NCI-H2196 (cell line): ENCODE results near the gene F12.
"Not testable (repeated sequence)": the region's sequence is repeated elsewhere in the genome, so short reads cannot be mapped to it uniquely, and the experiment has no call there.

ENCODE experiments used
- DNase-seq: peaks from one replicate; lab custom pipeline; 2025; ENCODE audit not compliant: unreplicated experiment; lab: John Stamatoyannopoulos, UW

Gene F12

DNA sequence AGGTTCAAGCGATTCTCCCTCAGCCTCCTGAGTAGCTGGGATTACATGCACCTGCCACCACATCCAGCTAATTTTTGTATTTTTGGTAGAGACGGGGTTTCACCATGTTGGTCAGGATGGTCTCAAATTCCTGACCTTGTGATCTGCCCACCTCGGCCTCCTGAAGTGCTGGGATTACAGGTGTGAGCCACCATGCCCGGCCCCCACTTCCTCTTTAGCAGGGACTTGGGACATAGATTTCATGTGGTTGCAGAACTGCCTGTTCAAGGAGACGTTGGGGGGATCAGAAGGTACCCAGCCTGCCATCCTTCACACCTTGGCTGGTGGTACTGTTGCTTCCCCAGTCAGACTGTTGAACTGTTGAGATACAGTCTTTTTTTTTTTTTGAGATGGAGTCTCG, 7.7 kb upstream of the F12 start:
- DNase-seq, result not testable (repeated sequence)

DNA sequence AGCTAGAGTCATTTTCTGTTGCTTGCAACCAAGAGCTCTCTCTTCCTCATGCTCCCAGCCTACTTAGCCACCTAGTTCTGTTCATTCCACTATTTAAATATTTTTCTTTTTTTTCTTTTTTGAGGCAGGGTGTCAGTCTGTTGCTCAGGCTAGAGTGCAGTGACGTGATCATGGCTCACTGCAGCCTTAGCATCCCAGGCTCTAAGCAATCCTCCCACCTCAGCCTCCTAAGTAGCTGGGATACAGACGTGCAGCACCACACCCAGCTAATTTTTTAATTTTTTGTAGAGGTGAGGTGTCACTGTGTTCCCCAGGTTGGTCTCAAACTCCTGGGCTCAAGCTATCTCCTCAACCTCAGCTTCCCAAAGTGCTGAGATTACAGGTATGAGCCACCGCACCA, 5.1 kb upstream of the F12 start:
- DNase-seq, result no peak

GRCh38 chr5:177412603-177413233, 3.4 kb upstream of the F12 start:
- DNase-seq, result no peak

- DNase-seq, result no peak
These were observed 1.2 kb upstream of the F12 start for GRCh38 chr5:177410575-177410974.

GRCh38 chr5:177405805-177406204, 3.6 kb downstream of the F12 start:
- DNase-seq, result no peak

DNA sequence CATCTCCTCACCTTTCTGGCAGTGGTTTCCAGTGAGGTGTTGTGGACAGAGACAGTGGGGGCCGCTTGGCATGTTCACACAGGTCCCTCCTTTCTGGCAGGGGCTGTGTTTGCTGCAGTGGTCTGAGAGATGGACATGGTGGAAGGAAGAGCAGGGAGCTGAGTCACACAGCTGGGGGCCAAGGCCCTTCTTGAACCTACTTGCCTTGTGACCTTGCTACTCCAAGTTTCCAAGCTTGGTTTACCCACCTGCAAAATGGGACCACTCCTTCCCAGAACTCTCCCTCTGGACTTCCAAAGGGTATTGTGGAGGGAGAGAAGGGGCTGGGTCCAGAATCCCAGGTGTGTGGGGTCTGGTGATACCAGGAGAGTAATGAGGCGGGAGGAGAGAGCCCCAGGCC, 4.1 kb downstream of the F12 start:
- no peak for DNase-seq

DNA sequence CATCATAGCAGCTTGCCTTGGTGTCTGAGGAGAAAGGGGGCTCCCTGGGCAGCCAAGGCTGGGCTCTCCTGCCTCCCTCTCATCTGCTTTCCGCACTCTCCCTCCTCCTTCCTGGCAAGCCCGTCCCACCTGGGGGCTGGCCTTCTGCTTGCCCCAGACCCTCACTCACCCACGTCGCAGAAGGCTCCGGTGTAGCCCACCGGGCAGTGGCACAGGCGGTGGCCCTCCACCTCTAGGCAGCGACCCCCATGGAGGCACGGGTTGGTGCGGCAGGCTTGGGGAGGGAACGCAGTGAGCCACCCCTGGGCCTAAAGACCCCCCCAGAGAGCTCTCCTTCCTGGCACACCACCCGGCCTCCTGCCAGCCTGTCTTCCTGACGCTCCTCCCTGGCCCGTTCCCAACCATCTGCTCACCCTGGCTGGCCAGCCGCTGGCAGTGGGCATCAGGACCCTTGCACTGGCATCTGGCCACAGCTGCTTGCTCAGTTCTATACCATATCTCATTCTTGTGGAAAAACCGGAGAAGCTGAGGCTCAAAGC, 4.7 kb downstream of the F12 start:
- DNase-seq, result peak; percentile 27

DNA sequence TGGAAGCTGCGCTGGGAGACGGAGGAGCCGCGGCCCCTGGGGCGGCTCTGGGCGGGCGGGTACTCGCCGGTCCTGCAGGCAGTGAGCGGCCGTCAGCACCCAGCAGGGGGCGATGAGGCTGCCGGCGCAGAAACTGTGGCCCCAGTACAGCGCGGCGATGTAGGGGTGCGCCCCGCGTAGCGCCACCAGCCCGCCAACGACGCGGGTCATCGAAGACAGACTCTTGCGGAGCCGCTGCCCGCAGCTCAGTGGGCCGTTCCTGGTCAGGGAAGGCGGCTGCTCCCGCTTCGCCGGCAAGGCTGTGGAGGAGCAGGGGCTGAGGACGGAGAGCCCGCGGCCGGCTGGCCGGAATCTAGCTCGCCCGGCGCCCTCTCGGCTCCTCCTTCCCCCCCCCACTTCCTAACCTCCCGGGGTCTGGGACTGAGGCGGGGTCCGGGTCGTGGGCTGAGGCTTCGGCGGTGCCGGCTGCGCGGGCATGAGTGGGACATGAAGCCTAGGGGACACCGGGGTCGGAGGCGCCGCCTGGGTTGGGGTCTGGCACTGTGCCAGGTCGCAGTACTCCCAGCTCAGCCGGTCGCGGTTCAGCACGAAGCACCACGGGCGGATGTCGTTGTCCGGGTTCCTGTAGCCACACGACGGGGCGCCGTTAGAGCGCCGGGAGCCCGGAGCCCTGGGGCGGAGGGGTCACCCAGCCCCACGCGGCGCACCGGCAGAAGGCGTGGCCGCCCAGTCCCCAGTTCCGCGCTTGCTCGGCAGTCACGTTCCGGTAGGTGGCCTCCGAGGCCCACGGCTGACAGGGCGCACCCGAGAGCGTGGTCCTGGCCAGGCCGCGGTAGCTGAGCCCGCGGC, 5.3 kb downstream of the F12 start:
- DNase-seq, result peak; percentile 78

GRCh38 chr5:177403102-177403791, 6.1 kb downstream of the F12 start:
- DNase-seq, result peak; percentile 52

GRCh38 chr5:177402271-177403043, 6.9 kb downstream of the F12 start:
- peak; percentile 89 for DNase-seq

GRCh38 chr5:177399997-177400868, 9.1 kb downstream of the F12 start, which contains the start of gene PFN3:
PFN3 (minus strand) TSS chr5:177400661; CDS start chr5:177400576, 85 bp downstream.
- DNase-seq, result no peak

- no peak for DNase-seq
These were observed 11.4 kb downstream of the F12 start for GRCh38 chr5:177397875-177398390.

GRCh38 chr5:177396807-177397206, 12.6 kb downstream of the F12 start:
- DNase-seq, result no peak

DNA sequence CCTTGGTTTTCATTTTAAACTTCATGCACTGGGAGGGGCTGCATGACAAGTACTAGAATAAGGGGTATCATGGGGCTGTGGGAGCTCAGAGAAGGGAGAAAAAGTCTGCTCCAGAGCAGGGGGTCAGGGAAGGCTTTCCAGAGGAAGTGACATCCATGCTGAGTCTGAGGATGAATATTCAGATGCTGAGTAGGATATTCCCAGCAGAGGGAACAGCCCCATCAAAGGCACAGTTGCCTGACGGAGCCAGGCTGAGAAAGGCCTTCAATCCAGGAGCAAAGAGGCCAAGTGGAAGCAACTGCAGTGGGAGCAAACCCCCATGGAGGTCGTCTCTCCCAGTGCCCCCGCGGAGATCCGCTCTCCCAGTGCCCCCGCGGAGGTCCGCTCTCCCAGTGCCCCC, 13.3 kb downstream of the F12 start:
- DNase-seq, result no peak

DNA sequence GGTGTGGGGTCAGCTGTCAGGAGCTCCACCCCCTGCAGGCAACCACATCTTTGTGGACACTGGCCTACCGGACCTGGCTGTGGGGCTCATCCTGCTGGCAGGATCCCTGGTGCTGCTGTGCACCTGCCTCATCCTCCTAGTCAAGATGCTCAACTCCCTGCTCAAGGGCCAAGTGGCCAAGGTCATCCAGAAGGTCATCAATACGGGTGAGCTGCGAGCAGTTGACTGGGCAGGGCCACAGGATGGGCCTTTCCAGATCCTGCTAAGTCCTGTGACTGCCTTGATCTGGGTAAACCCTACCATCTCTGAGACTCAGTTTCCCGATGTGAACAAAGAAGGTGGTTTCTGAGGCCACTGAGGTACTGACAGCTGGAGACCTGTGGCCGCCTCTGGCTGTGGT, 15.4 kb downstream of the F12 start:
- no peak for DNase-seq

DNA sequence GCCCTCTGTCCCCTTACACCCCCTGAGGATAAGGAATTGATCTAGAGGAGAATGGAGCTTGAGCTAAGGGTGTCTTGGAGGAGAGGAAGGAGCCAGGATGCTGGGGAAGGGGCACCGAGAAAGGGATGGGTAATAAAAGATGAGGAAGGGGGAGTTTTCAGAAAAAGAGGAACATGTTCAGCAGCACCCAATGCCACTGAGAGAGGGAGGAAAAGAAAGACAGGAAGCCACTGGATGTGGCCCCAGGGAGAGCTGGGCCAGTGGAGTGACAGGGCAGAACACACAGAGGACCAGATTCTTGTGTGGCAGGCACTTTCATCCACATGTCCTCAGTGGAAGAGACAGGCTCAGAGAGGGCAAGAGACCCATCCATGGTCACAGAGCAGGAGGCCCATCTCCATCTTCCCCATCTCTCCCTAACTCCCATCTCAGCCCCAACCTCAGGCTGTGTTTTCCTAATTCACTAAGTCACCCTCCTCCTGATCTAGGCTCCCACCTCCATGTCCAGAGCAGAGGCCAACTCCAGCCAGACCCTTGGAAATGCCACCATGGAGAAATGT, 16.1 kb downstream of the F12 start:
- DNase-seq, result no peak

DNA sequence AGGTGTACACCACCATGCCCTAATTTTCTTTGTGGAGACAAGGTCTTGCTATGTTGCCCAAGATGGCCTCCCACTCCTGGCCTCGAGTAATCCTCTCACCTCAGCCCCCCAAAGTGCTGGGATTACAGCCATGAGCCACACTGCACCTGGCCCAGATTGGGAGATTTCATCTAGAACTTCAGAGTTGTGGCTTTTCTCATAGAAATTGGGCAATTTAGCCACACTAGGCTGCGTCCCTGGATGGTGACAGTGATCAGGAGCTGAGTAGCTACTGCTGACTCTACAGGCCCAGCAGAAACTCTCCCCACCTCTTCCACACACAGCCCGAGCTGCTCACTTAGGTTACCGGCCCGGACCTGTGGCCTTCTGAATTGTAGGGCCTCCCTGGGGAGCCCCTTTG, 16.6 kb downstream of the F12 start:
- DNase-seq, result no peak

GRCh38 chr5:177390363-177391300, 18.7 kb downstream of the F12 start:
- DNase-seq, result peak; percentile 90
